G401.6 (cell line): ENCODE results near the gene HABP2.

Experiments
- FAIRE-seq: peaks from 2 replicates; lab custom pipeline; 2012; peaks lifted over from hg19 to GRCh38; lab: Jason Lieb, UNC

Gene HABP2

GRCh38 chr10:113527211-113527906 lies 25.5 kb upstream of the HABP2 start:
- FAIRE-seq: no peak

GRCh38 chr10:113528876-113529275 lies 24.0 kb upstream of the HABP2 start:
- FAIRE-seq: no peak

GRCh38 chr10:113529575-113529974 lies 23.3 kb upstream of the HABP2 start:
- no peak for FAIRE-seq

- no peak for FAIRE-seq
These were observed 22.4 kb upstream of the HABP2 start for GRCh38 chr10:113530476-113530875.

GRCh38 chr10:113532724-113533123 lies 20.1 kb upstream of the HABP2 start:
- no peak for FAIRE-seq

- no peak for FAIRE-seq
These were observed 19.1 kb upstream of the HABP2 start for GRCh38 chr10:113533801-113534200.

- FAIRE-seq: no peak
These were observed 18.4 kb upstream of the HABP2 start for GRCh38 chr10:113534423-113534822.

- no peak for FAIRE-seq
These were observed 15.2 kb upstream of the HABP2 start for GRCh38 chr10:113537672-113538071.

GRCh38 chr10:113538151-113538550 lies 14.7 kb upstream of the HABP2 start:
- FAIRE-seq: no peak

- no peak for FAIRE-seq
These were observed 13.1 kb upstream of the HABP2 start for GRCh38 chr10:113539789-113540188.

- no peak for FAIRE-seq
These were observed 11.9 kb upstream of the HABP2 start for GRCh38 chr10:113540845-113541548.

- FAIRE-seq: no peak
These were observed 11.3 kb upstream of the HABP2 start for GRCh38 chr10:113541549-113541927.

GRCh38 chr10:113543107-113543955 lies 9.5 kb upstream of the HABP2 start:
- no peak for FAIRE-seq

- no peak for FAIRE-seq
These were observed 8.5 kb upstream of the HABP2 start for GRCh38 chr10:113544392-113544791.

- FAIRE-seq: no peak
These were observed 5.4 kb upstream of the HABP2 start for GRCh38 chr10:113547426-113547825.

GRCh38 chr10:113549856-113550255 lies 3.0 kb upstream of the HABP2 start:
- FAIRE-seq: no peak

GRCh38 chr10:113550365-113550764 lies 2.5 kb upstream of the HABP2 start:
- FAIRE-seq: no peak

- FAIRE-seq: no peak
These were observed 839 bp upstream of the HABP2 start for GRCh38 chr10:113552014-113552413.

- no peak for FAIRE-seq
These were observed 296 bp downstream of the HABP2 start for GRCh38 chr10:113553149-113553548.

- FAIRE-seq: no peak
These were observed 1.4 kb downstream of the HABP2 start for GRCh38 chr10:113554214-113554613.

GRCh38 chr10:113555245-113555644 lies 2.4 kb downstream of the HABP2 start:
- FAIRE-seq: no peak

- FAIRE-seq: no peak
These were observed 2.9 kb downstream of the HABP2 start for GRCh38 chr10:113555751-113556150.

GRCh38 chr10:113557424-113557862 lies 4.6 kb downstream of the HABP2 start:
- FAIRE-seq: no peak
